H1 (cell line): ENCODE data around the gene FNDC3A.

Experiments used
- ASH2L ChIP-seq: fragments of 200-600, 300-600 bp; sonication (generic); IDR thresholded peaks from one replicate; pipeline ENCODE4 v1.7.1; 2017; ENCODE audit warnings: low read length
- ATF3 ChIP-seq: IDR thresholded peaks from 2 replicates; pipeline ENCODE4 v1.6.1; 2011; ENCODE audit warnings: low read depth, mild to moderate bottlenecking, low read length; ENCODE audit not compliant: insufficient read depth
- BACH1 ChIP-seq: IDR thresholded peaks from 2 replicates; pipeline ENCODE4 v1.6.1; 2012; ENCODE audit warnings: low read length, improper control_type of control experiment
- CBX8 ChIP-seq: fragments of 300-800, 300-1000 bp; sonication (generic); IDR thresholded peaks from 2 replicates; pipeline ENCODE4 v1.7.1; 2016; ENCODE audit warnings: low read depth, low read length, borderline replicate concordance
- CEBPB ChIP-seq: IDR thresholded peaks from 2 replicates; pipeline ENCODE4 v1.6.1; 2012; ENCODE audit warnings: low read depth, low read length
- CTCF ChIP-seq, 3 experiments: IDR thresholded peaks; 1 replicate in 2 of 3; 2 replicates in 1 of 3; pipeline versions ENCODE4 v1.5.1 to v1.6.1; 2011; ENCODE audit warnings: low read length in 3 of 3, mild to moderate bottlenecking in 3 of 3, inconsistent platforms in 2 of 3, low read depth in 1 of 3, moderate library complexity in 1 of 3; ENCODE audit not compliant: insufficient read depth in 1 of 3; ENCODE audit errors: control extremely low read depth in 1 of 3
- MAFK ChIP-seq: IDR thresholded peaks from 2 replicates; pipeline ENCODE4 v1.6.1; 2012; ENCODE audit warnings: low read depth, mild to moderate bottlenecking, improper control_type of control experiment, low read length
- POLR2A ChIP-seq, 2 experiments: IDR thresholded peaks; 1 replicate in 1 of 2; 2 replicates in 1 of 2; pipeline ENCODE4 v1.6.1; 2011; ENCODE audit warnings: low read depth in 2 of 2, low read length in 2 of 2, mild to moderate bottlenecking in 2 of 2; ENCODE audit errors: control extremely low read depth in 1 of 2
- RAD21 ChIP-seq, 2 experiments: IDR thresholded peaks in 1 of 2; conservative IDR thresholded peaks in 1 of 2; 2 replicates each; pipeline ENCODE4 v1.6.1; 2011; ENCODE audit warnings: low read depth in 2 of 2, low read length in 2 of 2, improper control_type of control experiment in 1 of 2, inconsistent platforms in 1 of 2, mild to moderate bottlenecking in 1 of 2, moderate library complexity in 1 of 2

GRCh38 chr13:49071341-49071937 is 95.7 kb downstream of the FNDC3A start:
- TF ChIP-seq CBX8: no peak
- TF ChIP-seq CTCF (IDR thresholded peaks at IDR 0.05; ENCODE audit: control extremely low read depth in 1 of 3, insufficient read depth in 1 of 3, low read depth in 1 of 3, low read length in 3 of 3): no peak
- TF ChIP-seq RAD21 (IDR thresholded peaks at IDR 0.05 in 1 of 2, conservative IDR thresholded peaks at IDR 0.05 in 1 of 2; ENCODE audit: low read depth in 2 of 2, low read length in 2 of 2): no peak
- TF ChIP-seq ASH2L: no peak
- no peak for TF ChIP-seq MAFK
- TF ChIP-seq ATF3: no peak
- TF ChIP-seq BACH1: no peak
- no peak for TF ChIP-seq POLR2A (IDR thresholded peaks at IDR 0.05; ENCODE audit: control extremely low read depth in 1 of 2, low read depth in 2 of 2, low read length in 2 of 2)
- no peak for TF ChIP-seq CEBPB
